Frontal cortex (tissue), 4 donors: ENCODE results near the gene MED15. TPM values are rescaled to one million over a fixed set of nuclear protein-coding genes. Genes with fewer than 3 reads are reported as not detected.
"Not testable (repeated sequence)": the region's sequence is repeated elsewhere in the genome, so short reads cannot be mapped to it uniquely, and the experiment has no call there.

Source experiments
- DNase-seq, 2 donors: peaks; one replicate each; pipeline ENCODE4 v3.0.0; 2012; ENCODE audit warnings: low spot score in 2 of 2
- FAIRE-seq: peaks from 2 replicates; lab custom pipeline; 2012; peaks lifted over from hg19 to GRCh38; lab: Jason Lieb, UNC
- total RNA-seq: library from RNA; depleted of rRNA; stranded (reverse); fragments of >200 nt; gene quantifications from one replicate; pipeline ENCODE4 v1.2.3, GENCODE V29; 2014
- donor health status: control.
- donor health status: control.
- donor health status: control.

Gene MED15
- total RNA-seq, 1 donor from 2014 or later, result 13.0 TPM

DNA sequence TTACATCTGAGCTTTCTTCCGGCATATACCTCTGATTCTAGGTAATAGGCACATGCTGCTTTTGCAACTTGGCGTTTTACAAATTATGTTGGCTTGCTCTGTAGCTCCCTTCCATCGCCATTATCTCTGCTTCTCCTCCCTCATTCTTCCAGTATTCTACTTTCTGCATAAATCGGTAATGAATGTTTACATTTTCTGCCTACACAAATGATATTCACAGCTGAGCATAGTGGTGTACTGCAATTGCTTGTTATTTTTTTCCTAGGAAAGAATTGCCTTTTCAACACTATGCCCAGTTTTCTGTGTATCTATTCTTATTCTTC is 18.9 kb downstream of the MED15 start:
- no peak for FAIRE-seq

DNA sequence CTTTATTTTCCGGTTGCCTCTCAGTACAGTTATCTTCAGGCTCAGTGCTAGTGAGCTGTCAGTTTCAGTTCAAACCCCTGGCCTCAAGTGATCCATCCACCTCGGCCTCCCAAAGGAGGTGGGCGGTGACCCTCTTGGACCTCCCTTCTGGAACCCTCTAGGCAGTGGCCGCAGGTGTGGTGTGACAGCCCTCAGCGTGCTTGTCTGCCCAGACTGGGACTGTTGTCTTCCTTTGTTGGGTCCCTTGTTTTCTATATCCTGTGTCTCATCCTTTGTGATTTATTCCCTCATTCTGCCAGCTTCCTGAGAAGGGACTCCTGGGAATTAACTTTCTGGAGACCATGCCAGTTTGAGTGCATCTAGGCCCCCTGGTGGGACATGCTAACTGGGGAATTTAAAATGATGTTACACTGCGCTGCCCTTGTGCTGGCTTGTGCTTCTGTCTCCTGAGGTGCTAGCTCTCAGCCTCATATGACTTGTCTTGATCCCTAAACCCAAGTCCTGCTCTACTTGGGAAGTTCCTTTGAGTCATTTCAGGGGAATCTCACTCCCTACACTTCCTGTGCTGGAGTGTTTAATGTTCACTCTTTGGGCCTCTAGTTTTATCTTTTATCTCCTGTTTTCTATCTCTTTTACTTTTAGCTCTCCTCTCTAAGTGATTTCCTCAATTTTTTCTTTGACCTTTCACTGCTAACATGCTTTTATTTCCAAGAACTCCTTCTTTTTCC is 19.4 kb downstream of the MED15 start:
- DNase-seq, result no peak
- FAIRE-seq, result no peak

More for the DNA sequence above, 18.9 kb downstream of the MED15 start:
- DNase-seq, result no peak

DNA sequence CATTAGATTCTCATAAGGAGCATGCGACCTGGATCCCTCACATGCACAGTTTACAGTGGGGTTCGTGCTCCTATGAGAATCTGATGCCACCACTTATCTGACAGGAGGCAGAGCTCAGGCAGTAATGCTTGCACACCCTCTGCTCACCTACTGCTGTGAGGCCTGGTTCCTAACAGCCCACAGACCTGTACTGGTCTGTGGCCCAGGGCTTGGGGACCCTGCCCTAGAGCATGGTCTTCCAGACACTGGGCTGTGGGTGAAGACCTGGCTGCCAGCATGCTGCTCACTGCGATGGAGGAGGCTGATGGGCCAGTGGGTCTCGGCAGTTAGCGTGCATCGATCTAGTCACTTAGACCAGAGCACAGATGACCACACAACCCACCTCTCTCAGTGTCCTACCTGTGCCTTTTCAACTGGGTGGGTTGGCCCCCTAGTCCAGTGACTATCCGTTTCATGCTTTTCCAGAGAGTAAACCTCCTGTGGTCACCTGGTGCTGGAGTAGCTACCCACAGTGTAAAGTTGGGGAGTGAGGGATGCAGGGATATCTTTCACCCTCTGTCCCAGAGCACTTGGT is 21.1 kb downstream of the MED15 start:
- no peak for DNase-seq
- FAIRE-seq, result no peak

DNA sequence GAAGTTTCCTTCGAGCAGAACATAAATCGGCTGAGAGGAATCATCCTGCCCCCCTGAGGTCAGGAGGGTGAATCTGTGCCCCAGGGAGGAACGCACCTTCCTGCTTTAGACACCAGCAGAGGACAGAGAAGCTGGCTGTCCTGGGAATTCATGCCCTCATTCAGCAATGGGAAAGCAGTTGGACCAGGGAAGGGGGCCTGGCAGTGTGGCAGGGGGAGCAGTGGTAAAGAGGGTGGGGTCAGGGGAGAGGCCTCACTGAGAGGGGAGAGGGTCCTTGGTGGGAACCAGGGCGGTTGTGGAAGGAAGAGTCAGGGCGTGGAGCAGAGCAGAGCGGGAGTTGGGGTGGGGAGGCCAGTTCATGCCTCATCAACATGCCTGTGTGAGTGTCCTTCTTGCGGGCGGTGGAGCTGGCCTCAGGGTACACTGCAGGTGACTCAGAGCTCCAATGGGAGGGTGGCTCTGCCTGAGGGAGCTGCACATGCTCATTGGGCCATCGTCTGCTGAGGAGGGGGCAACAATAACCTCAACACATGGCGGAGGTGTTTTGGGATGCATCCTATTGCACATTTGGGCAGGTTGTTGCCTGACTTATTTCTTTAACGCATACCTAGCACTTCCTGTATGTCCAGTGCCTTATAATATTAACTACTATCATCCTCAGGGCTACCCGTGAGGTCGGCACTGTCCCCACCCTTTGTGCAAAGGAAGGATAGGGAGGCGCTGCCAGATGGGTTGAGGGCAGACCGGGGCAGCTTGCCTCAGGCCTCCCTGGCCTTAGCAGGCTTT is 23.2 kb downstream of the MED15 start:
- DNase-seq (no peak), FAIRE-seq (no peak)

DNA sequence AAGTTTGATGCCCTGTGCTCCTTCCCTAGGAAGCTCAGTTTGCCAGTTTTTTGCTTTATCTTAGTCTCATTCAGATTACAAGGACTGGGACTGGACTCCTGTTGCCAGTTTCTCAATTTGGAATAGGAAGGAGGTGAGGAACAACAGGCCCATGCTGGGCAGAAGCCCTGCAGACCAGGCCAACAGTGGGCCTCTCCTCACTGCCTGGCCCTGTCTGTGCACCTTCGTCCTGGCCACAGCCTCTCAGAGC is 23.7 kb downstream of the MED15 start:
- no peak for DNase-seq
- FAIRE-seq, result no peak

DNA sequence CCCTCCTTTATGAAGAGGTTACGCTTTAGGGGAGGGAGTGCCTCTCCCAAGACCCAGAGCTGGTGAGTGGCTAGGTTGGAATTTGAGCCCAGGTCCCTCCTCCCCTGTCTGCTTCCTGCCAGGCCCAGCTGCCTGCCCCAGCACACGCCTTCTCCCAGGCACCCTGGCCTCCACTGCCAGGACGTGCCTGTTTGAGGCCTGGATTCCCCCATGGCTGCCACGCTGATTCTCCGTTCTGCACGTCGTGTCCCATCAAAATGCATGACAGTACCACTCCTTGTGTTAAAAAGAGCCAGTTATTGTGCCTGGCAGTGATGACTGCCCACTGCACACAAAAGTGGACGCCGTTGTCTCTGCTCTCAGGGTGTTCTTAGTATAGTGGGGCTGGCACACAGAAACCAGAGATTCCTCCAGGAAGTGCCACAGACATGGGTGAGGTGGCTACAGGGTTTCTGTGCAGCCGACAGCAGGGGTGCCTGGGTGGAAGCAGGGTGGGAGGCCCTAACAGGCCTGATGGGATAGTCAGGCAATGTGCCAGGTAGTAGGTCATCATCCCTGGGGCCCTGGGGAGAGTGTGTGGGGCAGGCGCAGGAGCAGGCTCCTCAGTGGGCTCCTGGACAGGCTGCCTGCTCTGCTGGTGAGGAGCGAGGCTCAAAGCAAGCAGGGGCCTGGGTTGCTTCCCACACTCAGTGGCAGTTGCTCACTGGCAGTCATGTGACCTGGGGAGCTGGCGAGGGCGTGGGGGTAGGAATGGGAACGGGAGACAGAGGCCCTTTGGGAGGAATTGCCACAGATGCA is 24.2 kb downstream of the MED15 start:
- DNase-seq (peak; percentile 35 to 66), FAIRE-seq (no peak)

DNA sequence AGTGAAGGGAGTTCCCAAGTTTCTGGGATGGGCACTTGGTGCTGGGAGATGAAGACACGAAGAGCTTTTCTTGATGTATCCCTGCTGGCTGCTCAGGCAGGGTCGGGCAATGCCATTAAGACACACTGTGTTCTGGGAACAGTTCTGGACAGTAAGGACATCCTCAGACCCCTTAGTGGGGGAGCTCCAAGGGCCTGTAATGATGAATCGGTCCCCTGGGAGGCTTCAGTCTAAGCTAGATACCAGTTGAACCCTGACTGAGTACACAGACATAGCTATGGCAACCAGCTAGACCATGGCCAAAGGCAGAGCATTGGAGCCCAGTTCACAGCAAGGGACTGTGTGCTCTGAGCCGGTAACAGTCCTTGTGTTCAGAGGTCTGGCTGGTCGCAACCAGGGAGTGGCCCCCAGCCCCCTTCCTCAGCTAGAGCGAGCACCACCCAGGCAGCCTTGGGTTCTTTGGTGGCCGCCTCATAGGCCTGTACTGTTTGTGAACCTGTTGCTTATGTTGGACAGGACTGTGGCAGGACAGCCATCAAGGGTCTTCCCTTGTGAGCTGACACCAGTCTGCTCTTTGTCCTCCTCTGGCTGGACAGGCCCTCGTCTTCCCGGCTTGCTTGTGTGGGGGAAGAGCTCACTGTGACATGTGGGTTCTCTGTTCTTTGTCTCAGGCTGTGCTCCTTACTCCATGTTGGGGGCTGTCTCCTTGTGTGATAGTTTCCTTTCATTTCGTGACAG is 25.0 kb downstream of the MED15 start:
- FAIRE-seq (no peak), DNase-seq (no peak)

DNA sequence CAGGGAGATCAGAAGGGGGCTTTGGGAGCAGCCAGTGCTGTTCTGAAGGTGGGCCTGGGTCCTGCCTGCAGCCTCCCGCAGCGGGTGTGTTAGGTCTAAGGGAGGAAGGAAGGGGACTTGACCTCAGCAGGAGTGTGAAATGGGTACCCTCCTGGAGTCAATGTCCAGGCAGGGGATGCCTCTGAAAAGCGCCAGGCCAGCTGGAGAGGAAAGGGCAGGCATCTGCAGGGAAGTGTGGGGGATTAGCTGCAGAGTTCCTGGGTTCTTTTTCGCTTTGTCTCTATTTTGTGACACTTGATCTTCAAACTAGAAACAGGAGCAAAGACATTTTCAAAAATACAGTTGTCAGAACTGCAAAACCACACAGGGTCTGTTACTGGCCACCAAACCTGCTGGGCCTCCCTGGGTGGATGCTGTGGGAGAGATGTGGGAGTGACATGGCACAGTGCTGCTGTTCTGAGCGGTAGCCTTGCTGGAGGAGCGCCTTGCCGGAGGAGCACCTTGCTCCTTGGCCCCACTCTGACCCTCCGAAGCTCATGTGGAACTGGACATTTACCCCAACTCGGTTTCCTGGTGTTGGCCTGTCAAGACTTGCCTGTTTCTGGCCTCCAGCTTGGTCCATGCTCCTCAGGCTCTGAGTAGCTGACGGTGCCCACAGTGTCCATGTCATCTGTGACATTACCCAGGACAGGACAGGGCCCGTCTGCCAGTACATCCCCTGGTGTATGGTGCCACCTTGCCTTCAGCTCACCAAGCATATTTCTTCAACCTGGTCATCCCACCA is 25.9 kb downstream of the MED15 start:
- FAIRE-seq (no peak), DNase-seq (no peak)

DNA sequence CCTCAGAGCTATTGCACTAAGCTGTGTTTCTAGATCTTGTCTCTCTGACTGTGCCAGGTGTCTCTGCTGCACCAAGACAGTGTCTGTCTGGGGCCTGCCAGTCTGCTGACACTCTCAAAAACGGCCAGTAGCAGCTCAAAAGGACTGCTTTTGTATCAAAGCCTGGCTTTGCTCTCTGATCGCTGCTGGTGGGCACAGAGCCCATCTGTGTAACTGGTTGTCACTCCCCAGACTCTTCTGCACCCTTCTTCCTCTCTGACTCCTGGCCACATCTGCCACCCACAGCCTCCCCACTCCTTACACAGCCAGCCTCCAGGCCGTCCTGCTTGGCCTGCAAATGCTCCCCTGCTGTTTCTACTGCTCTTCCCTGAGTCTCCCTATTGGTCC is 26.5 kb downstream of the MED15 start:
- FAIRE-seq (no peak), DNase-seq (no peak)

DNA sequence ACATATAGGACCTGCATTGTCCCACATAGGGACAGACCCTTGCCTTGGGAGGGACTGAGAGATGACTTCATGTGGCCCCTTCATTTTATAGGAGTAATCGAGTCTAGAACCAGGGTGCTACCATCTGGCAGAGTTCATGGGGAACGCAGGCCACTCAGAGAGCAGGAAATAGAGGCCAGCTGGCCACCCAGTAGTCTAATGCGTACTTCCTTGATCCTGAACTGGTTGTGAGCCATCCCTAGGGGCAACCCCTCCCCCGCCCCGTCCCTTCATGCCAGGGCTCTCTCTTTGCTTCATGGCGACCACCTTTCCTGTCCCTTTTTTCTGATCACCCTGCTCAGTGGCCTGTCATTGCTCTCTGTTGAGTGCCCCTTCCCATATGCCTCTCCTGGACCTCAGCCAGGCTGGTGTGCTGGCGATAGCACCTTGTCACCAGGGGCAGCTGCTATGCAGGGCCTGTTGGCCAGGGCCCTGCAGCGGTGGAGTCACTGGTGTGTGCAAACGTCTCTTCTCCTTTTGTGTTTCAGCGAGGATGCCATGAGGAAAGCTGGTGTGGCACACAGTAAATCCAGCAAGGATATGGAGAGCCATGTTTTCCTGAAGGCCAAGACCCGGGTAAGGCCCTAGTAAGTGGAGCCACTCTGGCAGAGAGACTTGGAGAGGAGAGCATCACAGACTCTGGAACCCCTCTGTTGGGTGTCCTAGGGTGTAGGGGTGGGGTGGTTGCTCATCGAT is 29.3 kb downstream of the MED15 start:
- DNase-seq (no peak), FAIRE-seq (no peak)

DNA sequence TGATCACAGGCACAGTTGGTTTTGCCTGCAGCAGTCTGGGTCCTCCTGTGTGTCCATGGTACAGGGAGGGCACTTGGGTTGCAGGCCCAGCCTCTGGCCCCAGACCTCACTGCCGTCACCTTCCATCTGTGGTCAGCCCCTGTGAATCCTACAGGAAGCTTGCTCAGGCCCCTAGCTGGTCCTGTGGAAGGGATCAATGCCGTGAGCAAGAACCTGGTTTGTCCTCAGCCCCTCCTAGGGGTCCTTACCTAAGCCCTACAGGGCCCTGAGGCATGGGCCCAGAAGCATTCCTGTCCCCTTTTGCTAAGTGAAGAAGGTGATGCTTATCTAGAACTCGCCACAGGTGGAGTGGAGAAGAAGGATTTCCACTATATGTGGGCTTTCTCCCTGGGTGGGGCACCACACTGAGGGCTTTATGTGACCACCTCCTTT is 29.9 kb downstream of the MED15 start:
- DNase-seq (no peak), FAIRE-seq (no peak)

DNA sequence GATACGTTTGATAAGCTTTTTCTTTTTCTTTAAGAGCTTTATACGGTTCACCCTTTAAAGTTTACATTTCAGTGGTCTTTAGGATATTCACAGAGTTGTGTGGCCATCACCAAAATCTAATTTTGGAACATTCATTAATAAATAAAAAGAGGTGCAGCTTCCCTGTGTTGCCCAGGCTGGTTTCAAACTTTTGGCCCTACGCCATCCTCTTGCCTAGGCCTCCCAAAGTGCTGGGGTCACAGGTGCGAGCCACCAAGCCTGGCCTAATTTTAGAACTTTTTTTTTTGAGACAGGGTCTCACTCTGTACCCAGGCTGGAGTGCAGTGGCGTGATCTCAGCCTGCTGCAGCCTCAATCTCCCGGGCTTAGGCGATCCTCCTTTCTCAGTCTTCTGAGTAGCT is 30.6 kb downstream of the MED15 start:
- FAIRE-seq (no peak), DNase-seq (no peak)

DNA sequence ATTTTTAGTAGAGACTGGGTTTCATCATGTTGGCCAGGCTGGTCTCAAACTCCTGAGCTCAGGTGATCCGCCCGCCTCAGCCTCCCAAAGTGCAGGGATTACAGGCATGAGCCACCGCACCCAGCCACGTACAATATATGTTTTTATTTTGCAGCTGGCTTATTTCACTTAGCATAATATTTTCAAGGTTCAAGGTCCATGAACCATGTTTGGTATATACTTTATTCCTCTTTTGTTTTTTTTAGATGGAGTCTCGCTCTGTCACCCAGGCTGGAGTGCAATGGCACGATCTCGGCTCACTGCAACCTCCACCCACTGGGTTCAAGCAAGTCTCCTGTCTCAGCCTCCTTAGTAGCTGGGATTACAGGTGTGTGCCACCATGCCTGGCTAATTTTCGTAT is 31.5 kb downstream of the MED15 start:
- DNase-seq, FAIRE-seq: not testable (repeated sequence)

DNA sequence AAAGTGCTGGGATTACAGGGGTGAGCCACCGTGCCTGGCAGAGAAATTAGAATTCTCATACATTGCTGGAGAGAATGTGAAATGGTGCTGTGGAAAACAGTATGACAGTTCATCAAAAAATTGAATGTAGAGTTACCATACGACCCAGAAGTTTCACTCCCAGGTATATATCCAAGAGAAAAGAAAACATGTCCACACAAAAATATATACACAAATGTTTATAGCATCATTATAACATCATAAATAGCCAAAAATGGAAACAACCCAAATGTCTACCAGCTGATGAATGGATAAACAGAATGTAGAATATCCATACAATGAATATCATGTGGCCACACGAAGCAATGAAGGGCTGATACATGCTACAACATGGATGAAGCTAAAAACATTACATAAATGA is 34.6 kb downstream of the MED15 start:
- FAIRE-seq (no peak), DNase-seq (no peak)

DNA sequence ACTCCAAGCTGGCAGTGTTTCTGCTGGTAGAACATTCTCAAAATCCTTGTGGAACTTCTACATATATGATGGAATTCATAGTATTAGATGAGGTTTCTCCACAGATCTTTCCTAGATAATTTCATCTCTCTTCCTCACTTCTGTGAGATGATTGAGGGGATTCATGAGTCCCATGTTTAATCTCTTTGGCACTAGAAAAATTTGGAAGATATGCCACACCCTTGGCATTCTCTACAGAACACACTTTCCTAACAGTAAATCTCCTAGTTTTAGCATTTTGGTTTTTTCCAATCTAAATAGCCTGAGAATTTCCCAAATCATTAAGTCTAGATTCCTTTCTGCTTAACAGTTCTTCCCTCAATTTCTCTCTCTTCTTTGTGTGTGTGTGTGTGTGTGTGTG is 35.3 kb downstream of the MED15 start:
- no peak for DNase-seq
- FAIRE-seq, result no peak

DNA sequence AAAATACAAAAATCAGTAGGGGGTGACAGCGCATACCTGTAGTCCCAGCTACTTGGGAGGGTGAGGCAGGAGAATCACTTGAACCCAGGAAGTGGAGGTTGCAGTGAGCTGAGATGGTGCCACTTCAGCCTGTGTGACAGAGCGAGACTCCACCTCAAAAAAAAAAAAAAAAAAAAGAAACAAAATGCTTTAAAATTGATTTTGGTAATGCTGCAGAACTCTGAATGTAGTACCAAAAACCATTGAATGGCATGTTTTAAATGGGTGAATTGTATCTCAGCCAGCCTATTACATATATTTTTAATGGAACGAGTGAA is 37.9 kb downstream of the MED15 start:
- DNase-seq, FAIRE-seq: not testable (repeated sequence)

DNA sequence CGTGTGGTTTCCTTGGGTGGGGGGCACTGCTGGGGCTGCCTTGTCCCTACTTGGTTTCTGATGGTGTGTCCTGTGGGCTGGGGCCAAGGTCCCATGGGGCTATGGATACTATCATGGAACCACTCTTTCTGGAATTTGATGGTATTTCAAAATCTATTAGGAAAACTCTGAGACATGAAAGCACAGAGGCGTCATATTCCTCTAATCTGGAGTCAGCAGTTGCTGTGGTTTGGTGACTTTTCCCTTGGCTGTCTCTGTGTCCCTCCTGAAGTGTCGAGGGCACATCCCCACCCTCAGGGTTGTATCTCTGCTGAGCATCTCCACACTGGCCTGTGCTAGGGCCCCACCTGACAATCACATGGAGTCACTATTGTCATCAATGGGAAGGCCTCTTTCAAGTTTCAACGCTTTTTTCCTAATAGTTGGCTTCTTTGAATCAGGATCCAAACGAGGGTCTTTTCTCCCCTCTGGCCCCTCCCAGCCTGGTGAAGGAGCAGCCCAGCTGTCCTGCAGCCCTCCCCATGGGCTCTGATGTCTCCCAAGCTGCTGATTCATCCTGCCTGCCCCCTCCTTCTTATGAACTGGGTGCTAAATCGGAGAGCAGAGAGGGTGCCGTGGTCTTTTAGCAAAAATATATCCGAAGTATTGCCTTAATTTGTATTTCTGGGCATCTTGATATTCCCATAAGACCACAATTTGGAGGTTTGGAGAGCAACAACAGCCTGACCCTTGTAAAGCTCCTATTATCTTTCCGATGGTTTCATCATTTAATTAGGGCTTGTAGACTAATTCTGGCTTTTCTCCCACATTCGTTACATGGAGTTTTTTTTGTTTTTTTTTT is 38.5 kb downstream of the MED15 start:
- FAIRE-seq (no peak), DNase-seq (no peak)

DNA sequence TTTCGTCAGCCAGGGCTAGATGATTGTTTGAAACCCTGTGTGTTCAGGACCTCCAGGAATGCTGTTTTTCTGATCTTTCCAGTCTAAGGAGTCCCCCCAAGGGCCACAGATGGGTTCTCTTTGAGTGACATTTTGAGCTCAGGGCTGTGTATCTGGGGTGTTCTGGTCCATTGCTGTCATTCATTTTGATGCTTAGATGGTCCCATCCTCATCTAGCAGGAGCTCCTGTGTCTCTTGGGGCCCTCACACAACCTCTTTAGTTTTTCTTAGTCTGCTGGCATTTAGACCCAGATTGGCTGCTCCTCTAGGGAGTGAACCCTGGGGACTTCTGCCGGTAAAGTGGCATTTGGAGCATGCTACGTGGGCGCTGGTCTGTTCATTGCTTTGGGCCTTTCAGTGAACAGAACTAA is 39.1 kb downstream of the MED15 start:
- no peak for DNase-seq
- no peak for FAIRE-seq
